ENCODE data around the gene HELZ.
"Not testable (repeated sequence)": the region's sequence is repeated elsewhere in the genome, so short reads cannot be mapped to it uniquely, and the experiment has no call there.

Gene HELZ

GRCh38 chr17:67245073-67245693, at the start of gene HELZ:
Gene HELZ (minus strand): TSS chr17:67245196. CDS start chr17:67218804, 26,392 bp downstream.
- peak; percentile 78 for DNase-seq (ENCODE audit: low read depth)
- TF ChIP-seq, protein P1, sequence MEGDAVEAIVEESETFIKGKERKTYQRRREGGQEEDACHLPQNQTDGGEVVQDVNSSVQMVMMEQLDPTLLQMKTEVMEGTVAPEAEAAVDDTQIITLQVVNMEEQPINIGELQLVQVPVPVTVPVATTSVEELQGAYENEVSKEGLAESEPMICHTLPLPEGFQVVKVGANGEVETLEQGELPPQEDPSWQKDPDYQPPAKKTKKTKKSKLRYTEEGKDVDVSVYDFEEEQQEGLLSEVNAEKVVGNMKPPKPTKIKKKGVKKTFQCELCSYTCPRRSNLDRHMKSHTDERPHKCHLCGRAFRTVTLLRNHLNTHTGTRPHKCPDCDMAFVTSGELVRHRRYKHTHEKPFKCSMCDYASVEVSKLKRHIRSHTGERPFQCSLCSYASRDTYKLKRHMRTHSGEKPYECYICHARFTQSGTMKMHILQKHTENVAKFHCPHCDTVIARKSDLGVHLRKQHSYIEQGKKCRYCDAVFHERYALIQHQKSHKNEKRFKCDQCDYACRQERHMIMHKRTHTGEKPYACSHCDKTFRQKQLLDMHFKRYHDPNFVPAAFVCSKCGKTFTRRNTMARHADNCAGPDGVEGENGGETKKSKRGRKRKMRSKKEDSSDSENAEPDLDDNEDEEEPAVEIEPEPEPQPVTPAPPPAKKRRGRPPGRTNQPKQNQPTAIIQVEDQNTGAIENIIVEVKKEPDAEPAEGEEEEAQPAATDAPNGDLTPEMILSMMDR (conservative IDR thresholded peaks at IDR 0.05; ENCODE audit: control insufficient read depth, insufficient read depth, low read depth, low read length) = no peak
- peak within 1 kb of the TSS; percentile 72 for H3K4me3 ChIP-seq (ENCODE audit: control insufficient read depth, low read depth, low read length)

DNA sequence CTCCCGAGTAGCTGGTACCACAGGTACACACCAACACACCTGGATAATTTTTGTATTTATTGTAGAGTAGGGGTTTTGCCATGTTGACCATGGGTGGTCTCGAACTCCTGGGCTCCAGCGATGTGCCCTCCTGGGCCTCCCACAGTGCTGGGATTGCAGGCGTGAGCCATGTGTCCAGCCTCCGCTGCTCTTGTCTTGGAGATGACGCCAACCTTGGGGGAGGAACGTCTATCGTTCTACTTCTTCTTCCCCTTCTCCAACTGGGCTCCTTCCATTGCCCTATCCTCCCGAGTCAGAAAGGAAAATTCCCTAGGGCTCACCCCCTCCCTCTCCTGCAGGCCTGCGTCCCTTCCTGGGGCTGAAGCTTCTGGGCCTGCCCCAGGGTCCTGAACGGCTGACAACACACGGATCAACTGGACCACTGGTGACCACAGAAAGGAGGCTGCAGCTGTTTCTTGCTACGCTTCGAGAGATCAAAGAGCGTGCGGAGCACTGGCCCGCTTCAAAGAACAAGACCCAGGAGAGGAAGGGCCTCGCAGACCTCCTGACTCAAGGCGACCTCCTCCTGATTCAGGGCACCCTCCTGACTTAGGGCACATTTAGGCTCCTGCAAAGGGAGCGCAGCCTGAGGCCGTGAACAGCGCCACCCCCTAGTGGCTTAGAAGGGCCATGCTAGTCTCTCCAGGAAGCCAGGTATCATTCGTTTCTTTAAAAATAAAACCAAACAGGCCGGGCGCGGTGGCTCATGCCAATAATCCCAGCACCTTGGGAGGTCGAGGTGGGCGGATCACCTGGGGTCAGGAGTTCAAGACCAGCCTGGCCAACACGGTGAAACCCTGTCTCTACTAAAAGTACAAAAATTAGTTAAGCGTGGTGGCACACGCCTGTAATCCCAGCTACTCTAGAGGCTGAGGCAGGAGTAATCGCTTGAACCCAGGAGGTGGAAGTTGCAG, 48.5 kb upstream of the HELZ start:
- no peak overlapping the region for H3K4me3 ChIP-seq (ENCODE audit: control insufficient read depth, low read depth, low read length)
- TF ChIP-seq, protein P1 (conservative IDR thresholded peaks at IDR 0.05; ENCODE audit: control insufficient read depth, insufficient read depth, low read depth, low read length) = peak; percentile 85
- DNase-seq (ENCODE audit: low read depth) = peak; percentile 53

- DNase-seq (ENCODE audit: low read depth) = no peak
- TF ChIP-seq, protein P1 (conservative IDR thresholded peaks at IDR 0.05; ENCODE audit: control insufficient read depth, insufficient read depth, low read depth, low read length) = no peak
- H3K4me3 ChIP-seq (ENCODE audit: control insufficient read depth, low read depth, low read length) = no peak overlapping the region
These were observed 45.8 kb upstream of the HELZ start for GRCh38 chr17:67290711-67291291.

DNA sequence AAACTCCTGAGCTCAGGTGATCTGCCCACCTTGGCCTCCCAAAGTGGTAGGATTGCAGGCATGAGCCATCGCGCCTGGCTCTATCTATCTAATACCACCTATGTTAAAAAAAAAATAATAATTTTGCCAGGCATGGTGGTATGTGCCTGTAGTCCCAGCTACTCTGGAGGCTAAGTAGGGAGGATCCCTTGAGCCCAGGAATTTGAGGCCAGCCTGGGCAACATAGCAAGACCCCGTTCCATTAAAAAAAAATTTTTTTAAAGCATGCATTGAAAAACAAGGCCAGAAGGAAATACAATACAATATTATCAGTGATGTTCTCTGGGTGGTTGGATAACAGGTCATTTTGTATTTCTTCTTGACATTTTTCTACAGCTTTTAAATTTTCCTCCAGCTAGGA, 45.2 kb upstream of the HELZ start:
- no peak overlapping the region for H3K4me3 ChIP-seq (ENCODE audit: control insufficient read depth, low read depth, low read length)
- TF ChIP-seq, protein P1 (conservative IDR thresholded peaks at IDR 0.05; ENCODE audit: control insufficient read depth, insufficient read depth, low read depth, low read length) = no peak
- no peak for DNase-seq (ENCODE audit: low read depth)

GRCh38 chr17:67289181-67289876, 44.3 kb upstream of the HELZ start:
- DNase-seq (ENCODE audit: low read depth) = peak; percentile 69
- TF ChIP-seq, protein P1 (conservative IDR thresholded peaks at IDR 0.05; ENCODE audit: control insufficient read depth, insufficient read depth, low read depth, low read length) = no peak
- H3K4me3 ChIP-seq (ENCODE audit: control insufficient read depth, low read depth, low read length) = no peak overlapping the region

- DNase-seq (ENCODE audit: low read depth); H3K4me3 ChIP-seq (ENCODE audit: control insufficient read depth, low read depth, low read length): not testable (repeated sequence)
These were observed 41.8 kb upstream of the HELZ start for GRCh38 chr17:67286826-67287225.
